ENCODE data around the gene CTIF.
A peak's percentile ranks its signal among the peaks of the same experiment; 100 is the strongest.

The CTIF gene

DNA sequence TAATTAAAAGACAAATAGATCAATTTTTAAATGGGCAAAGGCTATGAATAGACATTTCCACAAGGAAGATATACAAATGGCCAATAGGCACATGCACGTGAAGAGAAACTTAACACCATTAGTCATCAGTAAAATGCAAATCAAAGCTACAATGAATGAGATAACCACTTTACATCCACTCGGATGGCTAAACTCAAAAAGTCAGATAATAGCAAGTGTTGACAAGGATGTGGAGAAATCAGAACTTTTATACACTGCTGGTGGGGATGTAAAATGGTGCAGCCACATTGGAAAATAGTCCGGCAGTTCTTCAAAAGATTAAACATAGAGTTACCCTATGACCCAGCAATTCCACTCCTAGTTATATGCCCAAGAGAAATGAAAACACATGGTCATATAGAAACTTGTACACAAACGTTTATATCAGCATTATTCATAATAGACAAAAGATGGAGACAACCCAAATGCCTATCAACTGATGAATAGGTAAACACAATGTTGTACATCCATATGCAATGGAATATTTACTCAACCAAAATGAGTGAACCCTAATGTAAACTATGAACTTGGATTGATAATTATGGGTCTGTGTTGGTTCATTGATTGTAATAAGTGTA, 360.8 kb downstream of the CTIF start:
- Histone ChIP-seq H3K4me3 (ENCODE audit: control insufficient read depth in 1 of 7, extremely low read depth in 1 of 7, insufficient read depth in 4 of 7, low read depth in 2 of 7, low read length in 6 of 7) (no peak overlapping the region), H3K4me1 (ENCODE audit: control extremely low read depth in 1 of 4, control insufficient read depth in 4 of 4, insufficient read depth in 4 of 4, low read length in 3 of 4) (peaks cover 0 to 42% (median 34%) of the 10 kb centered on the region in 4 experiments), H3K27ac (ENCODE audit: insufficient read depth in 1 of 2, low read depth in 1 of 2, low read length in 2 of 2, poor library complexity in 1 of 2, severe bottlenecking in 2 of 2) (no peak overlapping the region), H3K36me3 (ENCODE audit: control insufficient read depth in 4 of 4, insufficient read depth in 4 of 4, low read length in 3 of 4) (no peaks in the 10 kb centered on the region), H3K9me3 (ENCODE audit: control extremely low read depth in 1 of 5, control insufficient read depth in 4 of 5, insufficient read depth in 2 of 5, low read depth in 1 of 5, low read length in 4 of 5) (peaks cover 0 to 9% (median 2%) of the 10 kb centered on the region in 5 experiments), H3K27me3 (replicated peaks in 2 of 5; ENCODE audit: control insufficient read depth in 4 of 5, insufficient read depth in 5 of 5, low read length in 4 of 5) (no peaks in the 10 kb centered on the region)
- DNase-seq: no peak
- POLR2A ChIA-PET: no interaction called here
- WGBS (ENCODE audit: insufficient coverage): 100% methylated on average over 1 of the region's 4 CpGs
- CTCF ChIA-PET: no interaction called here

DNA sequence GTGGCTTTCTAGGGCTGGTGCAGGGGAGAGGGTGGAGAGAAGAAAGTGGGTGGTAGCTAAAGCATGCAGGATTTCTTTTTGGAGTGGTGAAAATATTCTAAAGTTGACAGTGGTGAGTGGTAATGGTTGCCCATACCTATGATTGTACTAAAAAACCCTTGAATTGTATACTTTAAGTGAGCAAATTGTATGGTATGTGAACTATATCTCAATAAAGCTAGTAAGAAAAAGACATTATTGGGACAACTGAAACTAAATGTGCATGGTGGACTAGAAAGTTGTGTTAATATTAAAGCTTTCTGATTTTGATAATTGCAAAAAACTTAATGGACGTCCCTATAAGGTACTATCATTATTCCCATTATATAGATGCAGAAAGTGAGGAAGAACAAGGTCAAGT, 361.6 kb downstream of the CTIF start:
- Histone ChIP-seq H3K36me3 (ENCODE audit: control insufficient read depth in 4 of 4, insufficient read depth in 4 of 4, low read length in 3 of 4) (no peaks in the 10 kb centered on the region), H3K4me1 (ENCODE audit: control extremely low read depth in 1 of 4, control insufficient read depth in 4 of 4, insufficient read depth in 4 of 4, low read length in 3 of 4) (peaks cover 0 to 42% (median 34%) of the 10 kb centered on the region in 4 experiments), H3K9me3 (ENCODE audit: control extremely low read depth in 1 of 5, control insufficient read depth in 4 of 5, insufficient read depth in 2 of 5, low read depth in 1 of 5, low read length in 4 of 5) (peaks cover 0 to 16% (median 8%) of the 10 kb centered on the region in 5 experiments), H3K27ac (ENCODE audit: insufficient read depth in 1 of 2, low read depth in 1 of 2, low read length in 2 of 2, poor library complexity in 1 of 2, severe bottlenecking in 2 of 2) (no peak overlapping the region), H3K27me3 (replicated peaks in 2 of 5; ENCODE audit: control insufficient read depth in 4 of 5, insufficient read depth in 5 of 5, low read length in 4 of 5) (no peaks in the 10 kb centered on the region), H3K4me3 (ENCODE audit: control insufficient read depth in 1 of 7, extremely low read depth in 1 of 7, insufficient read depth in 4 of 7, low read depth in 2 of 7, low read length in 6 of 7) (no peak overlapping the region)
- DNase-seq: no peak
- no CpG with 5 or more reads among the region's 1 CpG for WGBS (ENCODE audit: insufficient coverage)
- POLR2A ChIA-PET: no interaction called here
- CTCF ChIA-PET: interaction anchor here (0.6 to 2.7 kb wide), 4 partner anchors 13 to 27 kb away, joined by 3 to 8 read pairs (median 4); no protein-coding TSS in a partner anchor

DNA sequence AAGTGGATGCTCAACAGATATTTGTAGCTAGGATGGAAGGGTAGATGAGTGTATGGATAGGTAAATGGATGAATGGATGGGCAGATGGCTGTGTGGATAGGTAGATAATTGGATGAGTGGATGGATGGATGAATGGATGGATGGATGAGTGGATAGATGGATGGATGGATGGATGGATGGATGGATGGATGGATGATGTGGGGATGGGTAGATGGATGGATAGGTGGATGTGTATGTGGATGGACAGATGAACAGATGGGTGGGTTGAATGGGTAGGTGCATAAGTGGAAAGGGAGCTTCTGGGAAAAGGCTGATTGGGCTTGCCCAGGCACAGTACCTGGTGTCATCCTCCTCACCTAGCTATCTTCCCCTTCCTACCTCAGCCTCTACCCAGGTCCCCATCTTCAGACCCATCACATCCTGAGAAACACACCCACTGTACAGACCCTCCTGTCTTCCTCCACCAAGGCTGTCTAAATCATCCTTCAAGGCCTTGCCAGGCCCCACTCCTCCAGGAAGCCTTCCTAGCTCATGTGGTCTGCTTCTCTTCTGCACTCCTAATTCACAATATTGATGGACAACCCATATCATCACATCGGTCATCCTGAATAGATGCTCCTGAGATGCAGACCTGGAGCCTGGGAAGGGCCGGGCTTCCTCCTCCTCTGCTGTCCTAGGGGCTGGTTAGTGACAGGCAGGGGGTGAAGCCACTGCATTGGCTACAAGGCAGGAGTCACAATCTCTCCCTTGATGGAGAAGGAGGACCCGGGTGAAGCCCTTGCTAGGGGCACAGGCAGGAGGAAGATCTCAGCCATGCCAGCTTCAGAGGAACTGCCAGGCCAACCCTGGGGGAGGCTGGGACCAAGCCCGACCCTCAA, 362.6 kb downstream of the CTIF start:
- H3K27ac ChIP-seq (ENCODE audit: insufficient read depth in 1 of 2, low read depth in 1 of 2, low read length in 2 of 2, poor library complexity in 1 of 2, severe bottlenecking in 2 of 2): no peak overlapping the region
- CTCF ChIA-PET: interaction anchor here (0.6 to 2.7 kb wide), 10 partner anchors 12 to 176 kb away, joined by 3 to 8 read pairs (median 3); no protein-coding TSS in a partner anchor
- no peaks in the 10 kb centered on the region for H3K36me3 ChIP-seq (ENCODE audit: control insufficient read depth in 4 of 4, insufficient read depth in 4 of 4, low read length in 3 of 4)
- H3K27me3 ChIP-seq (replicated peaks in 2 of 5; ENCODE audit: control insufficient read depth in 4 of 5, insufficient read depth in 5 of 5, low read length in 4 of 5): no peaks in the 10 kb centered on the region
- no peak for DNase-seq
- H3K4me3 ChIP-seq (ENCODE audit: control insufficient read depth in 1 of 7, extremely low read depth in 1 of 7, insufficient read depth in 4 of 7, low read depth in 2 of 7, low read length in 6 of 7): peak overlapping the region in 1 of 7 experiments; percentile 9
- H3K9me3 ChIP-seq (ENCODE audit: control extremely low read depth in 1 of 5, control insufficient read depth in 4 of 5, insufficient read depth in 2 of 5, low read depth in 1 of 5, low read length in 4 of 5): peaks cover 0 to 16% (median 8%) of the 10 kb centered on the region in 5 experiments
- WGBS (ENCODE audit: insufficient coverage): 53% methylated on average over 4 of the region's 4 CpGs
- POLR2A ChIA-PET: no interaction called here
- H3K4me1 ChIP-seq (ENCODE audit: control extremely low read depth in 1 of 4, control insufficient read depth in 4 of 4, insufficient read depth in 4 of 4, low read length in 3 of 4): peaks cover 0 to 36% (median 29%) of the 10 kb centered on the region in 4 experiments

DNA sequence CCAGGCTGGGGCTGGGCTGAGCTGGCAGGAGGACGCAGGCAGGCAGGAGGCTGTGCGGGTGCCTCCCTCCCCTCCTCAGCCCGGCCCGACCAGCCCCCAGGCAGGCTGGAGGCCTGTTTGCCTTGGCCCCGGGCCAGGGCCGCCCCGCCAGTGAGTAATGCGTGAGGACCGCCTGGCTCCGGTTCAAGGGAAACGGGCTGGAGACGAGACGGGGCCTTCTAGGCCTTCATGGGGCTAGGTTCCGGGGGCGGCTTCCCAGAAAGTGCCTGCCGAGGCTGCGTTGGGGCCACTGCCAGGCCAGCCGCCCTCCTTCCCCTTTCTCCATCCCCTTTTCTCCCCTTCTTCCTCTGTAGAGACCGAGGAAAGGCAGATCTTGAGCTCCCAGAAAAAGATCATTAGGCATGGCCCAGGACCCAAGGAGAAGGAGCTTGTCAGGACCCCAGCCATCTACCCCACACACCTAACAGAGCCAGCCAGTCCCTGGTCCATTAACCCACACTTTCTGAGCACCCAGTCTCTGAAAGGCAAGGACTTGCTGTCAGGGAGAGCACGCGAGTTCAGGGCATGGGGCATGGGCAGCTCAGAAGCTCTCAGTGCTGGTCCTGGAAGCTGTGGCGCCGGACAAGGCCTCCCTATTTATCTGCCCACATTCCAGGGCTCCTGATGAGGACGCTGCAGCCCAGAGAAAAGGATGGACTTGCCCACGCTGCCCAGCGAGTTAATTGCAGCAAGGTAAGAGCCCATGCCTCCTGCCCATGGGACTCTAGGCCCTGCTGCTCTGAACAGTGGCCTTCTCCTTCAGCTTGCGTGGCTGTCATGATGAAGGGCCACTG, 363.4 kb downstream of the CTIF start:
- Histone ChIP-seq H3K4me3 (ENCODE audit: control insufficient read depth in 1 of 7, extremely low read depth in 1 of 7, insufficient read depth in 4 of 7, low read depth in 2 of 7, low read length in 6 of 7) (peak overlapping the region in 1 of 7 experiments; percentile 9), H3K27ac (ENCODE audit: insufficient read depth in 1 of 2, low read depth in 1 of 2, low read length in 2 of 2, poor library complexity in 1 of 2, severe bottlenecking in 2 of 2) (peak overlapping the region in 1 of 2 experiments; percentile 55), H3K9me3 (ENCODE audit: control extremely low read depth in 1 of 5, control insufficient read depth in 4 of 5, insufficient read depth in 2 of 5, low read depth in 1 of 5, low read length in 4 of 5) (peaks cover 0 to 16% (median 8%) of the 10 kb centered on the region in 5 experiments), H3K36me3 (ENCODE audit: control insufficient read depth in 4 of 4, insufficient read depth in 4 of 4, low read length in 3 of 4) (no peaks in the 10 kb centered on the region), H3K4me1 (ENCODE audit: control extremely low read depth in 1 of 4, control insufficient read depth in 4 of 4, insufficient read depth in 4 of 4, low read length in 3 of 4) (peaks cover 0 to 28% (median 20%) of the 10 kb centered on the region in 4 experiments), H3K27me3 (replicated peaks in 2 of 5; ENCODE audit: control insufficient read depth in 4 of 5, insufficient read depth in 5 of 5, low read length in 4 of 5) (no peaks in the 10 kb centered on the region)
- WGBS (ENCODE audit: insufficient coverage): 34% methylated on average over 23 of the region's 27 CpGs
- ChIA-PET POLR2A (no interaction called here), CTCF (interaction anchor here (0.9 to 2.7 kb wide), 6 partner anchors 11 to 175 kb away, joined by 3 to 8 read pairs (median 3); no protein-coding TSS in a partner anchor)
- DNase-seq: peak; percentile 54 to 87 (median 79)

DNA sequence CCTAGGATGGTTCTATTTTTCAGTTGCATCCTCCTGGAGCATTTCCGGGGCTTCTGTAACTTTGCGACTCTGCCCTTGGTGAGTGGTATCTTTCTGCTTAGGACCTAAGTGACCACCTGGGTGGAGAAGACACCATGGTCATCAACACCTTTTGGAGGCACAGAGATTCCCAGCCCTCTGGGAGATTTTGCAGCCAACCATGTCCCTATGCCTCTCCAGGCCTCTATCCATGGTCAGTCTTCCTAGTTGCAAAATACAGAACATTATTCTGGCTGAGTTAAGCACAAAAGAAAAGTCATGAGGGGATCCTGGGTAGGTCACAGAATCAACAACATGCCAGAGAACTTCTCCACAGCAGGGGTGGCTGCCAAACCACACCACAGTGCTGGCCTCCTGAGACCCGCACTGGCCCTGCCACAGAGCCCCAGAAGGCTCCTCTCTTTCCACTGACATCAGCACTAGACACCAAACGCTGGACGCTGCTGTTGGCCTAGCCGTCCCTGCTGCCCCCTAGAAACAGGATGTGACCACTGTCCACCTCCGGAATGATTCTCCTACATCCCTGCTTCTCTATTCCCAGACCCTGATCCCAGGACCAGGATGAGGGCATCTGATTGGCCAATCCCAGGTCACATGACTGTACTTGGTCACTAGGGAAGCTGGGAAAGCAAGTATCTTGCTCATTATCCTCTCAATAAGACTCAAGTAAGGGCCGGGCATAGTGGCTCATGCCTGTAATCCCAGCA, 364.2 kb downstream of the CTIF start:
- H3K9me3 ChIP-seq (ENCODE audit: control extremely low read depth in 1 of 5, control insufficient read depth in 4 of 5, insufficient read depth in 2 of 5, low read depth in 1 of 5, low read length in 4 of 5): peaks cover 0 to 16% (median 8%) of the 10 kb centered on the region in 5 experiments
- no peak for DNase-seq
- no peaks in the 10 kb centered on the region for H3K36me3 ChIP-seq (ENCODE audit: control insufficient read depth in 4 of 4, insufficient read depth in 4 of 4, low read length in 3 of 4)
- no peak overlapping the region for H3K27ac ChIP-seq (ENCODE audit: insufficient read depth in 1 of 2, low read depth in 1 of 2, low read length in 2 of 2, poor library complexity in 1 of 2, severe bottlenecking in 2 of 2)
- H3K27me3 ChIP-seq (replicated peaks in 2 of 5; ENCODE audit: control insufficient read depth in 4 of 5, insufficient read depth in 5 of 5, low read length in 4 of 5): no peaks in the 10 kb centered on the region
- WGBS (ENCODE audit: insufficient coverage): 97% methylated on average over 8 of the region's 8 CpGs
- ChIA-PET POLR2A (interaction anchor here (1.0 kb wide), 1 partner anchor 46 kb away, joined by 3 read pairs; no protein-coding TSS in a partner anchor), CTCF (interaction anchor here (1.0 to 2.7 kb wide), 4 partner anchors 10 to 124 kb away, joined by 3 to 8 read pairs (median 3); no protein-coding TSS in a partner anchor)
- peaks cover 0 to 22% (median 16%) of the 10 kb centered on the region in 4 experiments for H3K4me1 ChIP-seq (ENCODE audit: control extremely low read depth in 1 of 4, control insufficient read depth in 4 of 4, insufficient read depth in 4 of 4, low read length in 3 of 4)
- H3K4me3 ChIP-seq (ENCODE audit: control insufficient read depth in 1 of 7, extremely low read depth in 1 of 7, insufficient read depth in 4 of 7, low read depth in 2 of 7, low read length in 6 of 7): no peak overlapping the region

DNA sequence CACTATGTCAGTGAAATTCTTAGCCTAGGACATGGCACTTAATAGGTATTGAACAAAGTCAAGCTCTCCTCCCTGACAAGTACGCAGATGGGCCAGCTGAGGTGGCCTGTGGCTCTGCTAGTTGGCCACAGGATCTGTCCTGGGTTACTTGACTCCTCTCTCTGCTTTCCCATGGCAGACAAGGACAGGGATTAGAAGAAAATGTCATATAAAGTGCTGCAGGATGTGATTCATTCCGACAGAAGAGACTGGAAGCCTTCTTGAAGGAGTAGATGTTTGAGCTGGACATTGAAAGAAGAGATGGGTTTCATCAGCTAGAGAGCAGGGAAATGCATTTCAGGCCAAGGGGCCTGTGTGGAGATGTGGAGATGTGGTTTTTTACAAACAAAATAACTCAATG, 365.3 kb downstream of the CTIF start:
- H3K4me3 ChIP-seq (ENCODE audit: control insufficient read depth in 1 of 7, extremely low read depth in 1 of 7, insufficient read depth in 4 of 7, low read depth in 2 of 7, low read length in 6 of 7): no peak overlapping the region
- no peaks in the 10 kb centered on the region for H3K36me3 ChIP-seq (ENCODE audit: control insufficient read depth in 4 of 4, insufficient read depth in 4 of 4, low read length in 3 of 4)
- peaks cover 0 to 16% (median 8%) of the 10 kb centered on the region in 5 experiments for H3K9me3 ChIP-seq (ENCODE audit: control extremely low read depth in 1 of 5, control insufficient read depth in 4 of 5, insufficient read depth in 2 of 5, low read depth in 1 of 5, low read length in 4 of 5)
- peaks cover 0 to 19% (median 15%) of the 10 kb centered on the region in 4 experiments for H3K4me1 ChIP-seq (ENCODE audit: control extremely low read depth in 1 of 4, control insufficient read depth in 4 of 4, insufficient read depth in 4 of 4, low read length in 3 of 4)
- no peak overlapping the region for H3K27ac ChIP-seq (ENCODE audit: insufficient read depth in 1 of 2, low read depth in 1 of 2, low read length in 2 of 2, poor library complexity in 1 of 2, severe bottlenecking in 2 of 2)
- ChIA-PET CTCF (interaction anchor here (1.1 kb wide), 1 partner anchor 10 kb away, joined by 3 read pairs; no protein-coding TSS in a partner anchor), POLR2A (no interaction called here)
- H3K27me3 ChIP-seq (replicated peaks in 2 of 5; ENCODE audit: control insufficient read depth in 4 of 5, insufficient read depth in 5 of 5, low read length in 4 of 5): no peaks in the 10 kb centered on the region
- WGBS (ENCODE audit: insufficient coverage): 96% methylated on average over 2 of the region's 2 CpGs
- no peak for DNase-seq
